Gastrocnemius medialis (tissue), 4 donors: ENCODE results near the gene SPATA25.

Experiments used
- POLR2A ChIP-seq, 2 donors: fragments of 450-650 bp; IDR thresholded peaks; one replicate each; pipeline ENCODE4 v1.6.1; 2017; ENCODE audit warnings: antibody characterized with exemption in 2 of 2, mild to moderate bottlenecking in 2 of 2, moderate library complexity in 2 of 2
- TF ChIP-seq, protein P1 (sequence below), 5 experiments: fragments of 450-650 bp in 3 of 5; fragments of 200-600 bp in 2 of 5; sonication (generic) in 2 of 5; IDR thresholded peaks in 4 of 5; conservative IDR thresholded peaks in 1 of 5; 1 replicate in 4 of 5; 2 replicates in 1 of 5; pipeline ENCODE4 v1.5.1; 2016 to 2019; ENCODE audit warnings: antibody characterized with exemption in 5 of 5, mild to moderate bottlenecking in 3 of 5, moderate library complexity in 3 of 5

GRCh38 chr20:45888681-45889080, 1.3 kb upstream of the SPATA25 start:
- TF ChIP-seq, protein P1, sequence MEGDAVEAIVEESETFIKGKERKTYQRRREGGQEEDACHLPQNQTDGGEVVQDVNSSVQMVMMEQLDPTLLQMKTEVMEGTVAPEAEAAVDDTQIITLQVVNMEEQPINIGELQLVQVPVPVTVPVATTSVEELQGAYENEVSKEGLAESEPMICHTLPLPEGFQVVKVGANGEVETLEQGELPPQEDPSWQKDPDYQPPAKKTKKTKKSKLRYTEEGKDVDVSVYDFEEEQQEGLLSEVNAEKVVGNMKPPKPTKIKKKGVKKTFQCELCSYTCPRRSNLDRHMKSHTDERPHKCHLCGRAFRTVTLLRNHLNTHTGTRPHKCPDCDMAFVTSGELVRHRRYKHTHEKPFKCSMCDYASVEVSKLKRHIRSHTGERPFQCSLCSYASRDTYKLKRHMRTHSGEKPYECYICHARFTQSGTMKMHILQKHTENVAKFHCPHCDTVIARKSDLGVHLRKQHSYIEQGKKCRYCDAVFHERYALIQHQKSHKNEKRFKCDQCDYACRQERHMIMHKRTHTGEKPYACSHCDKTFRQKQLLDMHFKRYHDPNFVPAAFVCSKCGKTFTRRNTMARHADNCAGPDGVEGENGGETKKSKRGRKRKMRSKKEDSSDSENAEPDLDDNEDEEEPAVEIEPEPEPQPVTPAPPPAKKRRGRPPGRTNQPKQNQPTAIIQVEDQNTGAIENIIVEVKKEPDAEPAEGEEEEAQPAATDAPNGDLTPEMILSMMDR (IDR thresholded peaks at IDR 0.05 in 4 of 5, conservative IDR thresholded peaks at IDR 0.05 in 1 of 5): no peak
- TF ChIP-seq POLR2A (IDR thresholded peaks at IDR 0.05): no peak
